DND-41 (cell line): ENCODE measurements around the gene MFSD2B.

Experiments used
- ATAC-seq: fragments of 200-7000 bp; cut with Tn5 transposase; 3 replicates; pipeline ENCODE4 v1.9.1; 2021; ENCODE audit warnings: low read depth; ENCODE audit not compliant: insufficient read depth
- DNase-seq: peaks from one replicate; pipeline ENCODE4 v3.0.0-alpha.2; 2020
- H2AFZ ChIP-seq: 2 replicates; pipeline ENCODE4 v1.6.0; 2012; ENCODE audit warnings: low read depth, low read length
- H3K27ac ChIP-seq: 2 replicates; pipeline ENCODE4 v1.5.1; 2012; ENCODE audit warnings: low read length, inconsistent platforms
- H3K27me3 ChIP-seq: fragments of 200-600 bp; sonication (generic); 2 replicates; pipeline ENCODE4 v1.6.0; 2012; ENCODE audit warnings: low read length, mild to moderate bottlenecking, inconsistent platforms; ENCODE audit not compliant: insufficient read depth, poor library complexity
- H3K36me3 ChIP-seq: 2 replicates; pipeline ENCODE4 v1.5.1; 2012; ENCODE audit warnings: low read length, inconsistent platforms; ENCODE audit not compliant: insufficient read depth
- H3K4me1 ChIP-seq: 2 replicates; pipeline ENCODE4 v1.5.1; 2012; ENCODE audit warnings: mild to moderate bottlenecking, low read length; ENCODE audit not compliant: insufficient read depth
- H3K4me2 ChIP-seq: 2 replicates; pipeline ENCODE4 v1.6.0; 2012; ENCODE audit warnings: mild to moderate bottlenecking, moderate library complexity, low read length, inconsistent platforms; ENCODE audit not compliant: insufficient read depth
- H3K4me3 ChIP-seq, 2 experiments: fragments of 200-600 bp in 1 of 2; shearing (Covaris generic) in 1 of 2; 2 replicates each; pipeline ENCODE4 v1.5.1; 2012 to 2016; ENCODE audit warnings: inconsistent platforms in 2 of 2, low read length in 2 of 2, mild to moderate bottlenecking in 2 of 2, low read depth in 1 of 2, moderate library complexity in 1 of 2
- H3K79me2 ChIP-seq: 2 replicates; pipeline ENCODE4 v1.6.0; 2012; ENCODE audit warnings: low read length, inconsistent platforms; ENCODE audit not compliant: insufficient read depth
- H3K9ac ChIP-seq: 2 replicates; pipeline ENCODE4 v1.6.0; 2012; ENCODE audit warnings: low read depth, mild to moderate bottlenecking, inconsistent platforms, low read length, moderate library complexity
- H3K9me3 ChIP-seq: 2 replicates; pipeline ENCODE4 v1.5.1; 2012; ENCODE audit warnings: low read length, moderate library complexity, mild to moderate bottlenecking, inconsistent platforms; ENCODE audit not compliant: insufficient read depth, severe bottlenecking
- H4K20me1 ChIP-seq: 2 replicates; pipeline ENCODE4 v1.6.0; 2012; ENCODE audit warnings: low read length; ENCODE audit not compliant: insufficient read depth
- EZH2 ChIP-seq: IDR thresholded peaks from 3 replicates; pipeline ENCODE4 v1.6.1; 2012; ENCODE audit warnings: borderline replicate concordance, low read depth, mild to moderate bottlenecking, moderate library complexity, low read length, inconsistent platforms; ENCODE audit not compliant: severe bottlenecking
- TF ChIP-seq, protein P1 (sequence below): IDR thresholded peaks from 2 replicates; pipeline ENCODE4 v1.5.1; 2012; ENCODE audit warnings: borderline replicate concordance, low read length, moderate library complexity, mild to moderate bottlenecking; ENCODE audit not compliant: poor library complexity, severe bottlenecking; ENCODE audit errors: extremely low read depth

MFSD2B gene

DNA sequence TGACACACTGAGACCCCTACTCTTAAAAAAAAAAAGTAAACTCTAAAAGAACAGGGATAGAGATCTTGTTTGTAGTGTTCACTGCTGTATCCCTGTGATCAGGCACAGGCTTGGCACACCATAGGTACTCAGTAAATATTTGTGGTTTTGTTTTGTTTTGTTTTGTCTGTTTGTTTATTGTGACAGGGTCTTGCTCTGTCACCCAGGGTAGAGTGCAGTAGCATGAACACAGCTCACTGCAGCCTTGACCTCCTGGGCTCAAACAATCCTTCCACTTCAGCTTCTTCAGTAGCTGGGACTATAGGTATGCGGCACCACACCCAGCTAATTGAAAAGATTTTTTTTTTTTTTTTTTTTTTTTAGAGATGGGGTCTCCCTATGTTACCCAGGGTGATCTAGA is 43.1 kb downstream of the MFSD2B start:
- H3K36me3 ChIP-seq, result no peaks in the 10 kb centered on the region
- no peaks in the 10 kb centered on the region for H3K79me2 ChIP-seq
- TF ChIP-seq EZH2, result no peak
- TF ChIP-seq, protein P1, sequence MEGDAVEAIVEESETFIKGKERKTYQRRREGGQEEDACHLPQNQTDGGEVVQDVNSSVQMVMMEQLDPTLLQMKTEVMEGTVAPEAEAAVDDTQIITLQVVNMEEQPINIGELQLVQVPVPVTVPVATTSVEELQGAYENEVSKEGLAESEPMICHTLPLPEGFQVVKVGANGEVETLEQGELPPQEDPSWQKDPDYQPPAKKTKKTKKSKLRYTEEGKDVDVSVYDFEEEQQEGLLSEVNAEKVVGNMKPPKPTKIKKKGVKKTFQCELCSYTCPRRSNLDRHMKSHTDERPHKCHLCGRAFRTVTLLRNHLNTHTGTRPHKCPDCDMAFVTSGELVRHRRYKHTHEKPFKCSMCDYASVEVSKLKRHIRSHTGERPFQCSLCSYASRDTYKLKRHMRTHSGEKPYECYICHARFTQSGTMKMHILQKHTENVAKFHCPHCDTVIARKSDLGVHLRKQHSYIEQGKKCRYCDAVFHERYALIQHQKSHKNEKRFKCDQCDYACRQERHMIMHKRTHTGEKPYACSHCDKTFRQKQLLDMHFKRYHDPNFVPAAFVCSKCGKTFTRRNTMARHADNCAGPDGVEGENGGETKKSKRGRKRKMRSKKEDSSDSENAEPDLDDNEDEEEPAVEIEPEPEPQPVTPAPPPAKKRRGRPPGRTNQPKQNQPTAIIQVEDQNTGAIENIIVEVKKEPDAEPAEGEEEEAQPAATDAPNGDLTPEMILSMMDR, result no peak
- H3K27me3 ChIP-seq, result no peaks in the 10 kb centered on the region
- no peak for DNase-seq
- no peak overlapping the region for H3K9ac ChIP-seq
- H3K4me2 ChIP-seq, result no peak overlapping the region
- H3K27ac ChIP-seq, result no peak overlapping the region
- ATAC-seq, result no peak
- H2AFZ ChIP-seq, result no peak overlapping the region
- peaks cover 7% of the 10 kb centered on the region for H3K4me1 ChIP-seq
- no peaks in the 10 kb centered on the region for H4K20me1 ChIP-seq
- H3K9me3 ChIP-seq, result no peaks in the 10 kb centered on the region
- H3K4me3 ChIP-seq, result no peak overlapping the region

DNA sequence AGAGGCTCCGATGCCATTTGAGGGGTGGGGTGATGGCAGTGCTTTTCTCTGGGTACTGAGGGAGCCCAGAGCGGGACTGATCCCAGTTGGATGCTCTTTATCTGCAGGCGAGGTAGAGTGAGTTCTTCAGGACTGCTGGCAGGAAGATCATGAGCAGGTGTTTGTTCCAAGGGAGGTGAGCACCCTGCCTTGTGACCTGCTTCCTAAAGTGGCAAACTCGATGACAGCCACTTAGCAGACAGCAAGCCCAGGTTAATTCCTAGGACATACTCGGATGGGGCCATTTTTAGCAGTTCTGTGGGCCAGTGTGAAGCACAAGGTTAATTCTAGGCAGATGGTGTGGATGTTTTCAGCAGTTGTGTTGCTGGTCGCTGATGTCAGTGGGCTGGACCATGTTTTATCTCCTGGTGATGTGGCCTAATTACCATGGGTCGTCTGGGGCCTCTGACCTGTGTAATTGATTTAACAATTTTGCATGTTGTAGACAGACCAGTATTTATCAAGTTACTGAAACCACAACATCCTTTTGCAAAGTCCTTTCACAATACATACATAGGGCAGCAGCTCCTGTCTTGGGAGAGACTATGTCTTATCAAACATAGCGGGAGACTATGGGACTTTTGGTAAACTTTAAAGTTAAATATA is 44.6 kb downstream of the MFSD2B start:
- H3K9me3 ChIP-seq, result no peaks in the 10 kb centered on the region
- H3K27ac ChIP-seq, result no peak overlapping the region
- TF ChIP-seq, protein P1, result no peak
- no peak for TF ChIP-seq EZH2
- H3K36me3 ChIP-seq, result no peaks in the 10 kb centered on the region
- H3K27me3 ChIP-seq, result no peaks in the 10 kb centered on the region
- no peaks in the 10 kb centered on the region for H3K79me2 ChIP-seq
- no peak overlapping the region for H3K4me2 ChIP-seq
- ATAC-seq, result no peak
- H4K20me1 ChIP-seq, result no peaks in the 10 kb centered on the region
- H3K4me1 ChIP-seq, result no peaks in the 10 kb centered on the region; the same call in 1 of the 2 replicates
- no peak overlapping the region for H3K4me3 ChIP-seq
- no peak overlapping the region for H2AFZ ChIP-seq
- no peak overlapping the region for H3K9ac ChIP-seq
- DNase-seq, result no peak

DNA sequence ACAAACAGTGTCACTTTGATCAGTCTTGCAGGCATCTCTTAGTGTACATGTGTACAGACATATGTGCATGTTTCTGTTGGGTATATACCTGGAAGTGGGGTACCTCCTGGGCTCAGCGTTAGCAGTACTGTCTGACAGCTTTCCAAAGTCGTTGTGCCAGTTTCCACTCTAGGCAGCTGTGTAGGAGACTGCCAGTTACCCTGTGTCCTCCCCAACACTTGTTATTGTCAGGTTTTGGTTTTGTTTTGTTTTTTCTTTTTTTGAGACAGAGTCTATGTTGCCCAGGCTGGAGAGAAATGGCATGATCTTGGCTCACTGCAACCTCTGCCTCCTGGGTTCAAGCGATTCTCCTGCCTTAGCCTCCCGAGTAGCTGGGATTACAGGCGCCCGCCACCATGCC is 45.9 kb downstream of the MFSD2B start:
- TF ChIP-seq, protein P1, result no peak
- TF ChIP-seq EZH2, result no peak
- Histone ChIP-seq H3K9me3 (no peaks in the 10 kb centered on the region), H3K27me3 (no peaks in the 10 kb centered on the region), H3K4me1 (no peaks in the 10 kb centered on the region), H4K20me1 (no peaks in the 10 kb centered on the region), H3K36me3 (no peaks in the 10 kb centered on the region), H3K4me2 (no peak overlapping the region), H3K4me3 (no peak overlapping the region), H3K9ac (no peak overlapping the region), H2AFZ (no peak overlapping the region), H3K27ac (no peak overlapping the region), H3K79me2 (no peaks in the 10 kb centered on the region)
- DNase-seq, result no peak
- ATAC-seq, result no peak
